ENCODE data around the gene COL1A1.

COL1A1 gene

DNA sequence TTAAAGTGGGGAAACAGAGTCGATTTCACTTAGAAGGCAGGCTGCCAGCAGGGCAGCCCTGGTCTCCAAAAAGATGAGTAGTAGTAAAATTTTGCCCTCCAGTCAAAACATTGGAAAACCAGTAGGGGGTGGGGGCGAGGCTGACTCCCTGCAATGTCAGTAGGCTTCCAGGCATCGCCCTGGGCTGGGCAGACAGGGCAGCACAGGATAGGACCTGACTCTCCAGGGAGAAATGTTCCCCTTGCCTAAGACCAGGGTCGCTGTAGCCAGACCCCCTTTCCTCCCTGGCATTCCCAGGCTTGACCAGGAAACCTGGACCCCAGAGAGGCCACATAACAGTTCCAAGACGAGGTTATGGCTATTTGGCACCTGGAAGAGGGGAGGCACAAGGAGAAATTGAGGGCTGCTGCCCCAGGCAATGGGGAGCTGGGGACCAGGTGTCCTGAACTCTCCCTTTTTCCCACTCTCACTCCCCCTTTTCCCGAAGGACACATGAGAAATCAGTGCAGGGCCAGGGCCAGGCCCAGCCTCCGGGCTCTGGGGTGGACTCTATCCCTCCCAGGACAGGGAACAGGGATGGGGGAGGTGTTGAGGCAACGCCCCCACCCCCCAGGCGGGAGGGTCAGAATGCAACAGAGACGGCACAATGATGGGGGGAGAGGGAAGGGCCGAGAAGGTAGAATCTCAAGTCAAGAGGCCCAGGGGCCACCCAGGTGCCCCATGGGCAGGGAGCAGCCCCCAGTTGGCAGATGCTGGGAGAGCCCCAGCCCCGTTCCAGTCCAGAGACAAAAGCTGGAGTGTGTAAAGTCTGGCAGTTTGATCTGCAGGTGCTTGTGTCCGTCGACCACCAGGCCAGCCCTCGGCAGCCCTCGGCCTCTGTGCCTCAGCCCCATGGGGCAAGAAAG is 67.0 kb downstream of the COL1A1 start:
- no peak for DNase-seq (ENCODE audit: low read depth)
- TF ChIP-seq CTCF (conservative IDR thresholded peaks at IDR 0.05; ENCODE audit: control insufficient read depth, insufficient read depth, low read depth, low read length): no peak
- H3K4me3 ChIP-seq (ENCODE audit: control insufficient read depth, low read depth, low read length): no peak overlapping the region

- no peak for TF ChIP-seq CTCF (conservative IDR thresholded peaks at IDR 0.05; ENCODE audit: control insufficient read depth, insufficient read depth, low read depth, low read length)
- no peak for DNase-seq (ENCODE audit: low read depth)
- no peak overlapping the region for H3K4me3 ChIP-seq (ENCODE audit: control insufficient read depth, low read depth, low read length)
Observed at GRCh38 chr17:50133769-50134099, 67.7 kb downstream of the COL1A1 start.
